ENCODE measurements around the gene RPS3A. TPM values are rescaled to one million over a fixed set of nuclear protein-coding genes. Genes with fewer than 3 reads are reported as not detected.

Gene RPS3A
- total RNA-seq: 2,763 and 3,022 TPM in 2 replicates

GRCh38 chr4:151099229-151099975, at the start of gene RPS3A:
TSS of gene RPS3A (plus strand) at chr4:151099628. CDS start at chr4:151099653, 25 bp downstream.

Other genes with a start within 250 kb of the RPS3A start
- gene LRBA, start 84.3 kb upstream of the RPS3A start, total RNA-seq: 13.8 and 17.8 TPM in 2 replicates
- 0.20 TPM in 1 of 2 replicates, not detected in the other for gene PRSS48, start 177.5 kb downstream of the RPS3A start, total RNA-seq
- 265 and 312 TPM in 2 replicates for gene SH3D19, start 226.0 kb downstream of the RPS3A start, total RNA-seq